HG03457 (cell line): Measurements from ENCODE around the gene GRIK3.
"Not testable (repeated sequence)": the region's sequence is repeated elsewhere in the genome, so short reads cannot be mapped to it uniquely, and the experiment has no call there.

ENCODE experiments used
- ATAC-seq: cut with Tn5 transposase; IDR thresholded peaks from one replicate; pipeline ENCODE4 v1.9.1; 2021; ENCODE audit warnings: moderate number of reproducible peaks; ENCODE audit not compliant: unreplicated experiment

Gene GRIK3

GRCh38 chr1:36948147-36948546, 86.2 kb downstream of the GRIK3 start:
- ATAC-seq: no peak

- ATAC-seq: no peak
Observed at GRCh38 chr1:36947384-36947783, 86.9 kb downstream of the GRIK3 start.

GRCh38 chr1:36944883-36945282, 89.4 kb downstream of the GRIK3 start:
- ATAC-seq: no peak

- no peak for ATAC-seq
Observed at GRCh38 chr1:36942148-36942547, 92.2 kb downstream of the GRIK3 start.

GRCh38 chr1:36941316-36941978, 92.9 kb downstream of the GRIK3 start:
- no peak for ATAC-seq

GRCh38 chr1:36938819-36939218, 95.5 kb downstream of the GRIK3 start:
- ATAC-seq: no peak

- no peak for ATAC-seq
Observed at GRCh38 chr1:36937371-36937770, 96.9 kb downstream of the GRIK3 start.

- no peak for ATAC-seq
Observed at GRCh38 chr1:36934061-36934460, 100.3 kb downstream of the GRIK3 start.

GRCh38 chr1:36927826-36928225, 106.5 kb downstream of the GRIK3 start:
- no peak for ATAC-seq

- ATAC-seq: no peak
Observed at GRCh38 chr1:36925251-36925650, 109.1 kb downstream of the GRIK3 start.

GRCh38 chr1:36924282-36924811, 110.0 kb downstream of the GRIK3 start:
- ATAC-seq: no peak

GRCh38 chr1:36922593-36923426, 111.5 kb downstream of the GRIK3 start:
- no peak for ATAC-seq

GRCh38 chr1:36922071-36922470, 112.2 kb downstream of the GRIK3 start:
- ATAC-seq: no peak

GRCh38 chr1:36920801-36921405, 113.4 kb downstream of the GRIK3 start:
- no peak for ATAC-seq

GRCh38 chr1:36920371-36920770, 113.9 kb downstream of the GRIK3 start:
- no peak for ATAC-seq

- ATAC-seq: no peak
Observed at GRCh38 chr1:36919491-36920145, 114.7 kb downstream of the GRIK3 start.

- no peak for ATAC-seq
Observed at GRCh38 chr1:36918604-36919003, 115.7 kb downstream of the GRIK3 start.

- ATAC-seq: not testable (repeated sequence)
Observed at GRCh38 chr1:36916542-36916941, 117.8 kb downstream of the GRIK3 start.

- ATAC-seq: no peak
Observed at GRCh38 chr1:36913484-36914060, 120.7 kb downstream of the GRIK3 start.

- no peak for ATAC-seq
Observed at GRCh38 chr1:36913016-36913415, 121.3 kb downstream of the GRIK3 start.

GRCh38 chr1:36912365-36912865, 121.9 kb downstream of the GRIK3 start:
- no peak for ATAC-seq
